GM12892 (cell line): ENCODE results near the gene GAB2.

ENCODE experiments used
- POLR2A ChIP-seq: IDR thresholded peaks from 2 replicates; pipeline ENCODE4 v1.6.1; 2011; ENCODE audit warnings: low read depth, low read length, control low read depth
- POLR2AphosphoS5 ChIP-seq: IDR thresholded peaks from 2 replicates; pipeline ENCODE4 v1.6.1; 2011; ENCODE audit warnings: low read depth, low read length, control low read depth

DNA sequence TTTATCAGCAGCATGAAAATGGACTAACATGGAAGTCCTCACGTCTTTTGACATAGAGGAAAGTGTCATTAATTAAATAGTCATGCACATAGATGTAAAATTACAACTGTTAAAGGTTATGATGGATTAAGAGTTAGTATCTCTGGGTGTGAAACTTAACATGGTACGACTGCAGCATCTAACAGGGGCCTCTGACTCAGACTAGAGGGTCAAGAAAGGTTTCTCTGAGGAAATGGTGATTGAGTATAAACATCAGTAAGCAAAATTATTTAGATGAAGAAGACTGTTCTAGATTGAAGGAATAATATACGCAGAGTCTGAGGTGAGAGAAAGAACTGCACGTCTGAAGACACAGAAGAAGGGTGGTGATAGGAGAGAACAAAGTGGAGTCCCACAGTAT, 42.1 kb upstream of the GAB2 start:
- no peak for TF ChIP-seq POLR2A
- TF ChIP-seq POLR2AphosphoS5: no peak
